ENCODE results near the gene PRKCA.

The PRKCA gene

GRCh38 chr17:66422186-66422585 lies 119.8 kb downstream of the PRKCA start:
- Histone ChIP-seq H3K4me3 (replicated peaks; ENCODE audit: insufficient read depth, low read length) (no peak overlapping the region), H3K27ac (replicated peaks) (no peak overlapping the region), H3K27me3 (ENCODE audit: insufficient read depth, poor library complexity, severe bottlenecking) (no peaks in the 10 kb centered on the region)
- DNase-seq (ENCODE audit: low read depth in 1 of 2, low spot score in 1 of 2) = no peak
- TF ChIP-seq, protein P1, sequence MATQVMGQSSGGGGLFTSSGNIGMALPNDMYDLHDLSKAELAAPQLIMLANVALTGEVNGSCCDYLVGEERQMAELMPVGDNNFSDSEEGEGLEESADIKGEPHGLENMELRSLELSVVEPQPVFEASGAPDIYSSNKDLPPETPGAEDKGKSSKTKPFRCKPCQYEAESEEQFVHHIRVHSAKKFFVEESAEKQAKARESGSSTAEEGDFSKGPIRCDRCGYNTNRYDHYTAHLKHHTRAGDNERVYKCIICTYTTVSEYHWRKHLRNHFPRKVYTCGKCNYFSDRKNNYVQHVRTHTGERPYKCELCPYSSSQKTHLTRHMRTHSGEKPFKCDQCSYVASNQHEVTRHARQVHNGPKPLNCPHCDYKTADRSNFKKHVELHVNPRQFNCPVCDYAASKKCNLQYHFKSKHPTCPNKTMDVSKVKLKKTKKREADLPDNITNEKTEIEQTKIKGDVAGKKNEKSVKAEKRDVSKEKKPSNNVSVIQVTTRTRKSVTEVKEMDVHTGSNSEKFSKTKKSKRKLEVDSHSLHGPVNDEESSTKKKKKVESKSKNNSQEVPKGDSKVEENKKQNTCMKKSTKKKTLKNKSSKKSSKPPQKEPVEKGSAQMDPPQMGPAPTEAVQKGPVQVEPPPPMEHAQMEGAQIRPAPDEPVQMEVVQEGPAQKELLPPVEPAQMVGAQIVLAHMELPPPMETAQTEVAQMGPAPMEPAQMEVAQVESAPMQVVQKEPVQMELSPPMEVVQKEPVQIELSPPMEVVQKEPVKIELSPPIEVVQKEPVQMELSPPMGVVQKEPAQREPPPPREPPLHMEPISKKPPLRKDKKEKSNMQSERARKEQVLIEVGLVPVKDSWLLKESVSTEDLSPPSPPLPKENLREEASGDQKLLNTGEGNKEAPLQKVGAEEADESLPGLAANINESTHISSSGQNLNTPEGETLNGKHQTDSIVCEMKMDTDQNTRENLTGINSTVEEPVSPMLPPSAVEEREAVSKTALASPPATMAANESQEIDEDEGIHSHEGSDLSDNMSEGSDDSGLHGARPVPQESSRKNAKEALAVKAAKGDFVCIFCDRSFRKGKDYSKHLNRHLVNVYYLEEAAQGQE (IDR thresholded peaks at IDR 0.05; ENCODE audit: insufficient replicate concordance, low read depth) = no peak
- TF ChIP-seq SPI1 (IDR thresholded peaks at IDR 0.05; ENCODE audit: borderline replicate concordance, low read depth) = no peak
- no peak for TF ChIP-seq GABPA (IDR thresholded peaks at IDR 0.05; ENCODE audit: low read depth)
- no peak for TF ChIP-seq CTCF (IDR thresholded peaks at IDR 0.05; ENCODE audit: insufficient read depth, low read length)
- TF ChIP-seq POLR2AphosphoS5 (IDR thresholded peaks at IDR 0.05; ENCODE audit: low read depth) = no peak

- H3K4me3 ChIP-seq (replicated peaks; ENCODE audit: insufficient read depth, low read length) = no peak overlapping the region
- no peak overlapping the region for H3K27ac ChIP-seq (replicated peaks)
- no peaks in the 10 kb centered on the region for H3K27me3 ChIP-seq (ENCODE audit: insufficient read depth, poor library complexity, severe bottlenecking)
- TF ChIP-seq CTCF (IDR thresholded peaks at IDR 0.05; ENCODE audit: insufficient read depth, low read length) (no peak), GABPA (IDR thresholded peaks at IDR 0.05; ENCODE audit: low read depth) (no peak), SPI1 (IDR thresholded peaks at IDR 0.05; ENCODE audit: borderline replicate concordance, low read depth) (no peak), POLR2AphosphoS5 (IDR thresholded peaks at IDR 0.05; ENCODE audit: low read depth) (no peak)
- TF ChIP-seq, protein P1 (IDR thresholded peaks at IDR 0.05; ENCODE audit: insufficient replicate concordance, low read depth) = no peak
- DNase-seq (ENCODE audit: low read depth in 1 of 2, low spot score in 1 of 2) = no peak
Measured at GRCh38 chr17:66423056-66423955, 120.9 kb downstream of the PRKCA start.

DNA sequence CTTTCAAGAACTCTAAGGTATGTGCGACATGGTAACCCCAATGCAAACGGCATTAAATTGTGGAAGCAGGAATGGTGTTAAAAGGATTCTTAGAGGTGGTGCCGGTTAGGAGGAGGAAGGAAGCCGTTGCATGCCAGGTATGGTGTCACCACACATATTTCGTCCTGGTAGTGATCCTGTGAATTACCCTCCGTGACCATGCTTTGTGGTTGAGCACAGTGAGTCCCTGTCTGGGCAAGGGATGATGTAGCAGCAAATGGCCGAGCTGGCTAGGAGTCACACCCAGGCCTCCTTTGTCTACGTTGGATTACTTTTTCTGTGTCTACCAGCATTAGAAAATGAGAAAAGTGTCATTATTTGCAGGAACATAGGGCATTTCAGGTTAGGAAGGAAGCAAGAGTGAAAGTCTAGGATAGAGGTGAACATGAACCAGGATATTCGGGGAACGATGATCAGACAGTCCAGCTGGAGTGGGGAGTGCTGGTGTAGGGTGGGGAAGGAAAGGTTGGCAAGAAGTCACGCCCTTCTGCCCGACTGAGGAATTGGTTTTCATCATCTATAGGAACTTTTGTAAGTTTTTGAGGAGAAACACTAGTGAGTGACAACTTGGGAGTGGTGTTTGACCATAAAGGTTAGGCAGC lies 123.5 kb downstream of the PRKCA start:
- H3K4me3 ChIP-seq (replicated peaks; ENCODE audit: insufficient read depth, low read length) = no peak overlapping the region
- H3K27ac ChIP-seq (replicated peaks) = no peak overlapping the region; the same call in 1 of the 2 replicates
- DNase-seq (ENCODE audit: low read depth in 1 of 2, low spot score in 1 of 2) = peak in 1 of 2 experiments; percentile 52
- TF ChIP-seq CTCF (IDR thresholded peaks at IDR 0.05; ENCODE audit: insufficient read depth, low read length) (no peak), SPI1 (IDR thresholded peaks at IDR 0.05; ENCODE audit: borderline replicate concordance, low read depth) (no peak), GABPA (IDR thresholded peaks at IDR 0.05; ENCODE audit: low read depth) (no peak), POLR2AphosphoS5 (IDR thresholded peaks at IDR 0.05; ENCODE audit: low read depth) (no peak)
- TF ChIP-seq, protein P1 (IDR thresholded peaks at IDR 0.05; ENCODE audit: insufficient replicate concordance, low read depth) = no peak
- H3K27me3 ChIP-seq (ENCODE audit: insufficient read depth, poor library complexity, severe bottlenecking) = no peaks in the 10 kb centered on the region

All from HL-60 (cell line).